ENCODE measurements around the gene DBH.
"Not testable (repeated sequence)": the region's sequence is repeated elsewhere in the genome, so short reads cannot be mapped to it uniquely, and the experiment has no call there.

Gene DBH

DNA sequence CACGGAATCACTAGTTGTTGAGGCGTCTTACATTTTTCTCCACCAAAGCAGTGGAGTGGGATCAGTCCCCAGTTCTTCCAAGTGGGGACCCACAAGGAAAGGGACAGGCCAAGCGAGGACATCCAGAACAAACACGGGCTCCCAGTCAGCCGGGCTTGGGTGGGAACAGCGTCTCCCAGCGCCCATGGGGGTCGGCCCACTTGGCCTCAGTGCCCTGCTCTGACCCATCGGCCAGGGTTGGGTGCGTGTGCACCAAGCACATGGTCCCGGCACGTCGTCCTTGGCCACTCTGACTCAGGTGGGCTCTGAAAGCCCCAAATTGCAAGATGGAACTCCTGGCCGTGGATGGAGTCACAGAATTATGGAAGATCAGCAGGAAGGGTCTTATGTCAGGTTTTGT is 37.9 kb downstream of the DBH start:
- no peak overlapping the region for H3K4me3 ChIP-seq (replicated peaks; ENCODE audit: low read depth, low read length)
- TF ChIP-seq, protein P1, sequence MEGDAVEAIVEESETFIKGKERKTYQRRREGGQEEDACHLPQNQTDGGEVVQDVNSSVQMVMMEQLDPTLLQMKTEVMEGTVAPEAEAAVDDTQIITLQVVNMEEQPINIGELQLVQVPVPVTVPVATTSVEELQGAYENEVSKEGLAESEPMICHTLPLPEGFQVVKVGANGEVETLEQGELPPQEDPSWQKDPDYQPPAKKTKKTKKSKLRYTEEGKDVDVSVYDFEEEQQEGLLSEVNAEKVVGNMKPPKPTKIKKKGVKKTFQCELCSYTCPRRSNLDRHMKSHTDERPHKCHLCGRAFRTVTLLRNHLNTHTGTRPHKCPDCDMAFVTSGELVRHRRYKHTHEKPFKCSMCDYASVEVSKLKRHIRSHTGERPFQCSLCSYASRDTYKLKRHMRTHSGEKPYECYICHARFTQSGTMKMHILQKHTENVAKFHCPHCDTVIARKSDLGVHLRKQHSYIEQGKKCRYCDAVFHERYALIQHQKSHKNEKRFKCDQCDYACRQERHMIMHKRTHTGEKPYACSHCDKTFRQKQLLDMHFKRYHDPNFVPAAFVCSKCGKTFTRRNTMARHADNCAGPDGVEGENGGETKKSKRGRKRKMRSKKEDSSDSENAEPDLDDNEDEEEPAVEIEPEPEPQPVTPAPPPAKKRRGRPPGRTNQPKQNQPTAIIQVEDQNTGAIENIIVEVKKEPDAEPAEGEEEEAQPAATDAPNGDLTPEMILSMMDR (IDR thresholded peaks at IDR 0.05; ENCODE audit: low read depth, low read length, missing control alignments): no peak
- DNase-seq (ENCODE audit: extremely low read depth, low read depth): no peak

DNA sequence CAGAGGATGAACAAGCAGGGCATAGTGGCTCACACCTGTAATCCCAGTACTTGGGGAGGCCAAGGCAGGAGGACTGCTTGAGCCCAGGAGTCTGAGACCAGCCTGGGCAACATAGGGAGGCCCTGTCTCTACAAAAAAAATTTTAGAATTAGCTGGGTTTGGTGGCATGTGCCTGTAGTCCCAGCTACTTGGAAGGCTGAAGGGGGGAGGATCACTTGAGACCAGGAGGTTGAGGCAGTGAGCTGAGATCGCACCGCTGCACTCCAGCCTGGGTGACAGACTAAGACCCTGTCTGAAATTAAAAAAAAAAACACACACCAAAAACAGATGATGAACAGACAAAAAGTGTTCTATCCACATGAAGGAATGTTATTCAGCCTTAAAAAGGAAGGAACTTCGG is 39.6 kb downstream of the DBH start:
- H3K4me3 ChIP-seq (replicated peaks; ENCODE audit: low read depth, low read length); DNase-seq (ENCODE audit: extremely low read depth, low read depth): not testable (repeated sequence)

DNA sequence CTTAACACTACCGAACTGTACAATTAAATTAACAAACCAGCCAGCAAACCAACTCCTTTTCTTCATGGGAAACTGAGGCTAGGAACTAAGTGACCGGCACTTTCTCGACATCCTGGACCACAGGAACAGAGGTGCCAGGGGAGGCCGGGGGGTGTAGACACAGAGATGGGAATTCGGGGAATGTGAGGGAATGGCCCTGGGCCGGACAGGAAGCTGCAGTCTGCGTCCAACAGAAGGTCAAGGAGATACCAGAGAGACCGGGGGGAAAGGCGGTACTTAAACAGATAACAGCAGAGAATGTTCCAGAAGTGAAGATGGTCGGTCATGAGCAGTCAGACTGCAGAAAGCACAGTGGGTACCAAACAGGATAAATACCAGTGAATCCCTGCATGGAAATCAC is 40.3 kb downstream of the DBH start:
- no peak for DNase-seq (ENCODE audit: extremely low read depth, low read depth)
- no peak overlapping the region for H3K4me3 ChIP-seq (replicated peaks; ENCODE audit: low read depth, low read length)
- TF ChIP-seq, protein P1 (IDR thresholded peaks at IDR 0.05; ENCODE audit: low read depth, low read length, missing control alignments): no peak

DNA sequence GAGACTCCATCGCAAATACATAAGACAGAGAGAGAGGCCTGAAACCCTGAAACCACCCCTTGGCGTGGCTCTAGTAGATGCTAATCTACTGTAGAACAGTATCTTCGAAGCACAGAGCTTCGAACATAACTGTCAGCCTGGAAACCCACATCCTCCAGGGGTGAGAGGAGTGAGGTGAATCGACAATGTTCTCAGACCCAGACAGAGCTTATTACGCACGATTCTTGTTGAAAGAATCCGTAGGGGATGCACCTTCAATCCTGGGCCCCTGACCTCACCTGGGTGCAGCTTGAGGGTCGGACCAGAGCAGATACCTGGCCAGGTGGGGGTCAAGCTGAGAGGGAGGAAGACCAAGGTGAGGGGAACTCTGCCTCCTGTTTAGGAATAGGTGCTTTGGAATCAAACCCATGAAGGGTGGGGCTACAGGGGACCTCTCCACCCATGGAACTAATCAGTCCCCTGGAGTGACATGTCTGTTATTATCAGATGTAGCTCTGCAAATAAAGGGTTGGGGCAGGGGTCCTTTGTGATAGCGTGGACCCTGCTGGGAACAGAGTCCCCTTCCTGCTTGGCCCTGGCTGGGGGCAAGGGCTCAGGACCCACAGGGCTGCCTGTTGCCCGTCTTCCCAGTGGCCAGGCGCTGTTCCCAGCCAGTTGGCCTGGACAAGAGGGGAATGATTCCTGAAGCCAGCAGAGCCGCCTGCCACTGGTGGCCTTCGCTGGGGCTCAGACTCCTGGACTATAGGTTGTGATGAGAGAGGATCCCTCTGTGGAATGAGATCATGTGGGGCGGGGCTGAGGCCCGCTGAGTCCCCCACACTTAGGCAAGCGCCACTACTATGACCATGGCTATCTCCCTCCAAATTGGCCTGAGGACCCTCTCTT is 41.2 kb downstream of the DBH start:
- DNase-seq (ENCODE audit: extremely low read depth, low read depth): no peak
- TF ChIP-seq, protein P1 (IDR thresholded peaks at IDR 0.05; ENCODE audit: low read depth, low read length, missing control alignments): no peak
- no peak overlapping the region for H3K4me3 ChIP-seq (replicated peaks; ENCODE audit: low read depth, low read length)

DNA sequence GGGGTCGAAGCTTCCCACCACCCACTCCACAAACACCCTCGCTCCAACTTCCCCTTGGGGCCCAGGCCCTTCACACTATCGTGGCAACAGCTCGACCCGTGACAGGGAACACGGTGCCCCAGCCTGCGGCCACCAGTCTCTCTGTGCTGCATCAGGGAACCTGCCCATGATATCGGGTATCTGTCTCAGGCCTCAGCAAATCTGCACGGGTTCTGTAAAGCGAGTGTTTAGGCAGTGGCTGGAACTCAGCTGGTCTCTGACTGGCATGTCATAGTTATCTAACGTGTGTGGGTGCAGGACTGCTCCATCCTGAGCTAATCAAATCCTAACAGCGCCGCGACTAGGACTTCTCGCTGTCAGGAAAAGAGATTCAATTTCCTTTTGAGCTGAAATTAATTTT is 42.9 kb downstream of the DBH start:
- DNase-seq (ENCODE audit: extremely low read depth, low read depth): no peak
- TF ChIP-seq, protein P1 (IDR thresholded peaks at IDR 0.05; ENCODE audit: low read depth, low read length, missing control alignments): no peak
- no peak overlapping the region for H3K4me3 ChIP-seq (replicated peaks; ENCODE audit: low read depth, low read length)

DNA sequence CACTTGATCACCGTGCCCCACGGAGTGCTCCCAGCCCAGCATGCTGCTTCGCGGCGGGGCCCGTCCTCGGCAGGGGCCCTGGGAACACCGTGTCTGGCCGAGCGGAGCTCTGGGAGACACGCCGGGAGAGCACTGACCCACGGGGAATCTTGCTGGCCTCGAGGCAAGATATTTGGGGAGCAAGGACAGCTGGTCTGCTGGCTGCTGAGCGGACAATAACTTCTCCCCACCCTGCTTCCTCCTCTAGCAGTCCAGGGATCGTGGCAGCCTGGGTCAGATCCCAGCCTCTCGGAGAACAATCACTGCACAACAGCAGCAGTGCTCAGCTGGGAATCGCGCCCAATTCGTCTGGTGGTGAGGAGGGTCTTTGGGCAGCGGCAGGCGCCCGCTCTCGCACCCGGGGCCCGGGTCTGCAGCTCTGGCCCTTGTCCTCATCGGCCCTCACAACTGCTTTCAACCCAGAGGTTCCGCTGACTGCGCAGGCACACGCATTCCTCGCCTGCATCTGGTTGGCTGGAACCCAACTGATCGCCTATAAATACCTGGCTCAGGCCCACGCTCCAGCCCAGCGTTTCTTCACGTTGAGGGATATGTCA is 43.4 kb downstream of the DBH start:
- TF ChIP-seq, protein P1 (IDR thresholded peaks at IDR 0.05; ENCODE audit: low read depth, low read length, missing control alignments): no peak
- DNase-seq (ENCODE audit: extremely low read depth, low read depth): no peak
- H3K4me3 ChIP-seq (replicated peaks; ENCODE audit: low read depth, low read length): no peak overlapping the region

DNA sequence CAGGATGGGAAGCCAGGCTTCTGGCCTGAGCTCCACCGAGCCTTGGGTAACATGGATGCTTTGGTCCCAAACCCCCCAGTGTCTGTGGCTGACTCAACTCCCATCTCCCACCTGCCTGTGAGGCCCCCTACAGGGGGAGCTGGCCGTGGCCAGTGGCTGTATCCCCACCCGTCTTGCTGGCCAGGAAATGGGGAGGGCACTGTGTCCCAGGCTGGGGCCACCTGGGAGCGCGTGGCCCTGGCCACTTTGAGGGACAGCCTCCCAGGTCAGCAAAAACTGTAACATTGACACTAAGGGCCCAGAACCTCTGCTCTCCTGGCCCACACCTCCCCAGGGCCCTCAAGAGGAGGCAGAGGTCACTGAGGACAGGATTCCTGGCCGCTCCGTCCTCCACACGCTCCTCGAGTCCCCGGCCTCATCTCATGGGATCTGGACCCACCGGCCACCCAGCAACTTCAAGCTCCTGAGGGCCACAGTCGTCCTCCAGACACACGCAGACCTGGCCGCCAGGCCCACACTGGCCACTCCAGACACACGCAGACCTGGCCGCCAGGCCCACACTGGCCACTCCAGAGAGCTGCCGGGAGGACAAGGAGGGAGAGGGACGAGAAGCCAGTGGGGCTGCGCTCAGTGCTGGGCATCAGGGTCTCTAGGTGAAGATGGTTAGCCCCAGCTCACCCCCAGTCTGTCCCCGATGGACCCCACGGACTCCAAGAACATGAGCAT is 44.2 kb downstream of the DBH start:
- H3K4me3 ChIP-seq (replicated peaks; ENCODE audit: low read depth, low read length): no peak overlapping the region
- DNase-seq (ENCODE audit: extremely low read depth, low read depth): no peak
- TF ChIP-seq, protein P1 (IDR thresholded peaks at IDR 0.05; ENCODE audit: low read depth, low read length, missing control alignments): no peak

Data from HFF-Myc (cell line).